OCI-LY3 (cell line): ENCODE data around the gene EIPR1.

Experiments
- H2AFZ ChIP-seq: fragments of 200-600, 300-600 bp; shearing (Covaris generic); 2 replicates; pipeline ENCODE4 v1.6.0; 2014; ENCODE audit warnings: antibody characterized with exemption, low read depth, low read length
- H3K27ac ChIP-seq: fragments of 200-600, 300-600 bp; sonication (generic); 2 replicates; pipeline ENCODE4 v1.5.1; 2014; ENCODE audit warnings: mild to moderate bottlenecking, low read length, moderate library complexity, mixed read lengths
- H3K27me3 ChIP-seq: fragments of 200-600, 300-600 bp; sonication (generic); 2 replicates; pipeline ENCODE4 v1.6.1; 2014; ENCODE audit warnings: low read depth, low read length, mixed read lengths
- H3K36me3 ChIP-seq: fragments of 200-600, 300-600 bp; sonication (generic); replicated peaks from 2 replicates; pipeline ENCODE3; 2014; ENCODE audit warnings: low read depth, low read length, mixed read lengths
- H3K4me1 ChIP-seq: fragments of 300-600, 200-600 bp; sonication (generic); 2 replicates; pipeline ENCODE4 v1.6.1; 2014; ENCODE audit warnings: low read length, mixed read lengths
- H3K4me2 ChIP-seq: fragments of 200-600, 300-600 bp; sonication (generic); 2 replicates; pipeline ENCODE4 v1.6.1; 2014; ENCODE audit warnings: low read length, mixed read lengths
- H3K4me3 ChIP-seq: fragments of 300-600, 200-600 bp; sonication (generic); 2 replicates; pipeline ENCODE4 v1.5.1; 2014; ENCODE audit warnings: antibody characterized with exemption, mild to moderate bottlenecking, low read length, moderate library complexity
- H3K79me2 ChIP-seq: fragments of 300-600, 200-600 bp; shearing (Covaris generic); 2 replicates; pipeline ENCODE4 v1.6.1; 2014; ENCODE audit warnings: mild to moderate bottlenecking, low read length, mixed read lengths
- H3K9ac ChIP-seq: fragments of 300-600, 200-600 bp; shearing (Covaris generic); 2 replicates; pipeline ENCODE4 v1.6.0; 2014; ENCODE audit warnings: mild to moderate bottlenecking, low read length, moderate library complexity
- H3K9me3 ChIP-seq: fragments of 200-600, 300-600 bp; shearing (Covaris generic); 2 replicates; pipeline ENCODE4 v1.6.1; 2014; ENCODE audit warnings: low read length, mixed read lengths; ENCODE audit not compliant: insufficient read depth
- H4K20me1 ChIP-seq: fragments of 200-600, 300-600 bp; sonication (generic); 2 replicates; pipeline ENCODE4 v1.6.1; 2016; ENCODE audit warnings: low read length, mixed read lengths; ENCODE audit not compliant: insufficient read depth
- CTCF ChIP-seq: fragments of 200-600, 300-600 bp; sonication (generic); IDR thresholded peaks from 2 replicates; pipeline ENCODE4 v1.5.1; 2014; ENCODE audit warnings: antibody characterized with exemption, low read length, low read depth
- EZH2phosphoT487 ChIP-seq: fragments of 200-600 bp; shearing (Covaris generic); IDR thresholded peaks from 2 replicates; pipeline ENCODE4 v1.6.1; 2018; ENCODE audit warnings: antibody characterized with exemption, mixed run types, low read depth

EIPR1 gene

GRCh38 chr2:3423492-3424170 lies 46.0 kb upstream of the EIPR1 start:
- Histone ChIP-seq H3K9me3 (no peaks in the 10 kb centered on the region), H3K79me2 (no peaks in the 10 kb centered on the region; the same call in 1 of the 2 replicates), H3K4me1 (peaks cover 29% of the 10 kb centered on the region), H3K27me3 (no peaks in the 10 kb centered on the region), H3K4me3 (no peak overlapping the region), H3K36me3 (peaks cover 54% of the 10 kb centered on the region), H4K20me1 (no peaks in the 10 kb centered on the region), H2AFZ (no peak overlapping the region), H3K27ac (no peak overlapping the region), H3K9ac (no peak overlapping the region), H3K4me2 (no peak overlapping the region)
- peak; percentile 94 for TF ChIP-seq CTCF
- no peak for TF ChIP-seq EZH2phosphoT487

- H3K79me2 ChIP-seq, result no peaks in the 10 kb centered on the region; the same call in 1 of the 2 replicates
- H3K27me3 ChIP-seq, result no peaks in the 10 kb centered on the region
- H3K9me3 ChIP-seq, result no peaks in the 10 kb centered on the region
- H4K20me1 ChIP-seq, result no peaks in the 10 kb centered on the region
- H3K4me2 ChIP-seq, result no peak overlapping the region
- peaks cover 55% of the 10 kb centered on the region for H3K36me3 ChIP-seq
- no peak overlapping the region for H3K4me3 ChIP-seq
- H3K27ac ChIP-seq, result peak overlapping the region; percentile 45; the same call in 1 of the 2 replicates
- H3K9ac ChIP-seq, result no peak overlapping the region
- H2AFZ ChIP-seq, result no peak overlapping the region
- TF ChIP-seq EZH2phosphoT487 (no peak), CTCF (no peak)
- peaks cover 21% of the 10 kb centered on the region for H3K4me1 ChIP-seq
Measured at GRCh38 chr2:3422161-3422779, 44.7 kb upstream of the EIPR1 start.

DNA sequence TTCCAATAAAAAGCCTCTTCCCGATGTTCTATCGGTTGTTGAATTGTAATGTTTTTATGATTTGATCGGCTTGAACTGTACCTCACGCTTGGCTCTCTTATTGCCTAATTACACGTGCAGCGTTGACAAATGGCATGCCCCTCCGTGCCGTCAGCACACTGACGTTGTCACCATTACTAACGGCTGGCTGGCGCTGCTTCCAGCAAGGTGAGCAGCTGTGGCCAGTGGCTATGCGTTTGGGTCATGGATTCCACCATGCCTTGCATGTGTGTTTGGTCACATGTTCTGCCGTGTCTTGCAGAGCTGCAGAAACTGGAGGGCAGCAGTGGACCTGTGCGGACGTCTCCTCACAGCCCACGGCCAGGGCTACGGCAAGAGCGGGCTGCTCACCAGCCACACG lies 44.0 kb upstream of the EIPR1 start:
- Histone ChIP-seq H3K79me2 (no peaks in the 10 kb centered on the region; the same call in 1 of the 2 replicates), H3K27me3 (no peaks in the 10 kb centered on the region), H2AFZ (no peak overlapping the region), H3K9ac (no peak overlapping the region), H4K20me1 (no peaks in the 10 kb centered on the region), H3K9me3 (no peaks in the 10 kb centered on the region), H3K4me2 (no peak overlapping the region), H3K4me1 (peaks cover 14% of the 10 kb centered on the region), H3K27ac (no peak overlapping the region), H3K36me3 (peaks cover 52% of the 10 kb centered on the region), H3K4me3 (no peak overlapping the region)
- TF ChIP-seq CTCF, result no peak
- TF ChIP-seq EZH2phosphoT487, result no peak

GRCh38 chr2:3420769-3421397 lies 43.3 kb upstream of the EIPR1 start:
- no peak overlapping the region for H3K27ac ChIP-seq
- TF ChIP-seq EZH2phosphoT487 (no peak), CTCF (no peak)
- no peaks in the 10 kb centered on the region for H3K9me3 ChIP-seq
- H3K36me3 ChIP-seq, result peaks cover 45% of the 10 kb centered on the region
- H3K4me2 ChIP-seq, result no peak overlapping the region
- H2AFZ ChIP-seq, result no peak overlapping the region
- no peaks in the 10 kb centered on the region for H3K27me3 ChIP-seq
- no peak overlapping the region for H3K4me3 ChIP-seq
- no peak overlapping the region for H3K9ac ChIP-seq
- peaks cover 11% of the 10 kb centered on the region for H3K4me1 ChIP-seq
- no peaks in the 10 kb centered on the region for H4K20me1 ChIP-seq
- H3K79me2 ChIP-seq, result no peaks in the 10 kb centered on the region; the same call in 1 of the 2 replicates
